Tibial artery (tissue), 4 donors: ENCODE results near the gene MOK.

Source experiments
- DNase-seq, 2 donors: peaks; one replicate each; pipeline ENCODE4 v3.0.0-alpha.2; 2019
- H3K27ac ChIP-seq, 2 donors: fragments of 200-600 bp; sonication (generic) in 1 of 2; 1 replicate in 1 of 2; 2 replicates in 1 of 2; pipeline ENCODE4 v1.5.1; 2018 to 2019; ENCODE audit warnings: mild to moderate bottlenecking in 1 of 2
- H3K27me3 ChIP-seq, 2 donors: fragments of 200-600 bp; sonication (generic) in 1 of 2; one replicate each; pipeline versions ENCODE4 v1.5.1 to v1.6.0; 2016 to 2019
- H3K36me3 ChIP-seq, 3 donors: fragments of 200-600 bp; sonication (generic) in 2 of 3; one replicate each; pipeline ENCODE4 v1.5.1; 2016 to 2019; ENCODE audit warnings: mild to moderate bottlenecking in 2 of 3
- H3K4me1 ChIP-seq, 4 donors: fragments of 200-600 bp; sonication (generic) in 2 of 4; 1 replicate in 3 of 4; 2 replicates in 1 of 4; pipeline ENCODE4 v1.5.1; 2016 to 2019
- H3K4me3 ChIP-seq, 2 donors: fragments of 200-600 bp; sonication (generic) in 1 of 2; 1 replicate in 1 of 2; 2 replicates in 1 of 2; pipeline ENCODE4 v1.5.1; 2018 to 2019; ENCODE audit warnings: mild to moderate bottlenecking in 2 of 2
- H3K9me3 ChIP-seq, 3 donors: fragments of 200-600 bp; sonication (generic) in 1 of 3; one replicate each; pipeline ENCODE4 v1.5.1; 2016 to 2019
- CTCF ChIP-seq, 2 experiments: fragments of 200-600 bp in 1 of 2; fragments of 450-650 bp in 1 of 2; IDR thresholded peaks; one replicate each; pipeline ENCODE4 v1.5.1; 2017 to 2019; ENCODE audit warnings: antibody characterized with exemption in 2 of 2, mild to moderate bottlenecking in 1 of 2, moderate library complexity in 1 of 2
- intact Hi-C: fragments of 100-400 bp; cut with DNase I; formaldehyde crosslinking; loops from one replicate; pipeline ENCODE4 v1.15.0; 2023; ENCODE audit warnings: low total_unique reads

Gene MOK

GRCh38 chr14:102211240-102211639 lies 93.7 kb downstream of the MOK start:
- Histone ChIP-seq H3K9me3 (no peaks in the 10 kb centered on the region), H3K27ac (no peak overlapping the region), H3K36me3 (peaks cover 13 to 66% (median 26%) of the 10 kb centered on the region in 3 donors), H3K27me3 (no peaks in the 10 kb centered on the region), H3K4me1 (peaks cover 0 to 20% (median 12%) of the 10 kb centered on the region in 4 donors), H3K4me3 (no peak overlapping the region)
- intact Hi-C loops, result no loop called here
- TF ChIP-seq CTCF (IDR thresholded peaks at IDR 0.05), result no peak
- no peak for DNase-seq

GRCh38 chr14:102210421-102211042 lies 94.4 kb downstream of the MOK start:
- Histone ChIP-seq H3K27me3 (no peaks in the 10 kb centered on the region), H3K9me3 (no peaks in the 10 kb centered on the region), H3K4me1 (peaks cover 0 to 15% (median 8%) of the 10 kb centered on the region in 4 donors), H3K4me3 (no peak overlapping the region), H3K27ac (no peak overlapping the region), H3K36me3 (peaks cover 17 to 73% (median 26%) of the 10 kb centered on the region in 3 donors)
- DNase-seq, result peak in 1 of 2 donors; percentile 56
- intact Hi-C loops, result no loop called here
- no peak for TF ChIP-seq CTCF (IDR thresholded peaks at IDR 0.05)

- no peak for TF ChIP-seq CTCF (IDR thresholded peaks at IDR 0.05)
- no peak overlapping the region for H3K4me3 ChIP-seq
- H3K4me1 ChIP-seq, result peaks cover 0 to 3% (median 0%) of the 10 kb centered on the region in 4 donors
- H3K27ac ChIP-seq, result no peak overlapping the region
- peak in 1 of 2 donors; percentile 50 for DNase-seq
- no peaks in the 10 kb centered on the region for H3K27me3 ChIP-seq
- no peaks in the 10 kb centered on the region for H3K9me3 ChIP-seq
- peaks cover 21 to 84% (median 27%) of the 10 kb centered on the region in 3 donors for H3K36me3 ChIP-seq
- intact Hi-C loops, result no loop called here
Measured at GRCh38 chr14:102209224-102209966, 95.6 kb downstream of the MOK start.

GRCh38 chr14:102208741-102209140 lies 96.2 kb downstream of the MOK start:
- DNase-seq, result peak in 1 of 2 donors; percentile 38
- TF ChIP-seq CTCF (IDR thresholded peaks at IDR 0.05), result no peak
- Histone ChIP-seq H3K27ac (no peak overlapping the region), H3K9me3 (no peaks in the 10 kb centered on the region), H3K4me1 (no peaks in the 10 kb centered on the region), H3K27me3 (no peaks in the 10 kb centered on the region), H3K36me3 (peaks cover 21 to 89% (median 34%) of the 10 kb centered on the region in 3 donors), H3K4me3 (no peak overlapping the region)
- intact Hi-C loops, result no loop called here

GRCh38 chr14:102207831-102208365 lies 97.1 kb downstream of the MOK start:
- TF ChIP-seq CTCF (IDR thresholded peaks at IDR 0.05), result no peak
- DNase-seq, result no peak
- H3K27me3 ChIP-seq, result no peaks in the 10 kb centered on the region
- no peaks in the 10 kb centered on the region for H3K4me1 ChIP-seq
- peaks cover 21 to 93% (median 34%) of the 10 kb centered on the region in 3 donors for H3K36me3 ChIP-seq
- intact Hi-C loops, result no loop called here
- H3K27ac ChIP-seq, result no peak overlapping the region
- no peak overlapping the region for H3K4me3 ChIP-seq
- H3K9me3 ChIP-seq, result no peaks in the 10 kb centered on the region
